D341Med (cell line): ENCODE measurements around the gene PTRHD1.

Experiments
- DNase-seq: peaks from one replicate; pipeline ENCODE4 v3.0.0; 2012; ENCODE audit warnings: low spot score

PTRHD1 gene

DNA sequence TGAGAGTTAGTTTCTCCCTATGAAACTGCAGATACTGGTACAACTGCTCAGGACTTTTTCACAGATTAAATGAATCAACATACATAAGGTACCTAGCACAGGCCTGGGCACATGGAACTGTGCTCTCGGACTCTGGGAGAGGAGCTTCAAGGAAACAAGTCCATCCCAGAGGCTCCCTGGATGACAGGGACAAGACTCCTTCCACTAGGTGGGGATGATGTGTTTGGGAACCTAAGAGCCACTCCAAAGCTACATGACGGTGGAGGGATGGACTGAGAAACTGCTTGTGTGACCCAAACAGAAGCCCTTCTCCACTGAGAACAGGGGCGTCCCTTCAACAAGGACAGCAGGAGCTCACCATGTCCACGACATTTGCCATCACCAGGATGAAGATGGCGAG lies 37.2 kb upstream of the PTRHD1 start:
- no peak for DNase-seq

DNA sequence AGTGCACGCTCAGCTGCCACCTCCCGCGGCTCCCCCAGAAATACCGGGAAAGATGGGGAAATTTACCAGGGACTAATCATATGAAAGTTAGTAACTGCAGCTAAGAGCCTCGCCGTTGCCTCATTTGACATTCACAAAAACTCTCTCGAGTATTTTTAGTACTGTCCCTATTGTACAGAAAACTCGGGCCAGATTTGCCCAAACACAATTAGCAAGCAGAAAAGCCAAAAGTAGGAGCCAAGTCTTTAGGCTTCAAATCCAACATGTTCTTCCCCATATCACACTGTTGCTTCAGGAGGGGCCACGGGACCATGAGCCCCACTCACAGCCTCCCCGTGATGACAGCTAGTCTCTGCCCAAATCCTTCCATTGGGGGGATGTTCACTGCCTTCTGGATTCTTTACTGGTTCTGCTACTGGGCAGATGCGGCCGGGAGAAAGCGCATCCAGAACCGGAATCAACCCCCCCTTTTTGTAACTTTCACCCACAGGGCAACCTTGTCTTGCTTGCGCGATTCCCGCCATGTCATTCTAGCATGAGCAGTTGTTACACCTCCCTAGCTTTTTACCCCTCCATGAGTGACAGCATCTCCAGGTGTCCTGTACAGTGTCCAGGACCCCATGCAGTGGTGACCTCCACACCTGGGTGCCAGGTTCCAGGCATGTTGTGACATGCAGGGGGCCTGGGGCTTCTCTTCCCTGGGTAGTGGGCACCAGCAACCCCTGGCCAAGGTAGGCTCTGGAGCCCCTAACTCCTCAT lies 35.2 kb upstream of the PTRHD1 start:
- DNase-seq, result no peak

DNA sequence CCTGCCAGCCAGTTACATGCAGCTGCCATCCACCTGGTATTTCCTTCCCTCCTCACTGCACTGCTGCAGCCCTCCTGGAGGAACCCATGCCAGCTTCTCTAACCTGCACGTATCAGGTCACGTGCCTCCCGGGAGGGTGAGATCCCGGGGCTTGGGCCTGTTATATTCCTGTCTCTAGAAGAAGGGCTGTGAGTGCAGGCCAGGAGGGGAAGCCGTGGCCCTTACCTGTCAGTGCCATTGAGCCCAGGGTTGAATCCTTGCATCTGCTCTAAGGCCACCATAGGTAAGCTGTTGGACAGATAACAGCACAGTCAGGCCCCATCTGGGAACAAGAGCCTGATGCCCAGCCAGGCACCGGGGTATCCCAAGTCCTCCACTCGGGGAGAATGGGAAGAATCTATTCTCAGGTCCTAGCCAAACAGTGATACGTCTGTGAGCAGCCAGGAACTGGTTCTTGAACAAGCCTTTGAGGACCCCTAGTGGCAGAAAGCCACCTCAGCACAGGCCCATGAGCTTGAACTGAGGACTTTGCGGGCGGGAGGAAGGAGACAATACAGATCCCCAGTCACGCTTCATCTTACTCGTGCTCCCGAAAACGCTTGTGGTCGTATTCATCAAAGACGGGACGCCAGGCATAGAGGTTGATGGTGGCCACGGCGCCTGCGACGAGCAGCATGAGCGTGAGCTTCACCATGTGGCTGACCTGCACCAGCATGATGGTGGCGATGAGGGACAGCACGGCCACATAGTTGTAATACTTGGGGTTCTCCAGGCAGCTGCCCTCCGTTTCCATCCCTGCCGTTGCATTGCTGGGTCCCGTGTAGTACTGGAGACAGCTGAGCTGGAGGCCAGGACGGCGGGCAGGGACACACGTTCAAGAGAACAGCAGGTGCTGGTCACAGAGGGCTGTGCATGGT lies 34.4 kb upstream of the PTRHD1 start:
- DNase-seq, result peak; percentile 84

DNA sequence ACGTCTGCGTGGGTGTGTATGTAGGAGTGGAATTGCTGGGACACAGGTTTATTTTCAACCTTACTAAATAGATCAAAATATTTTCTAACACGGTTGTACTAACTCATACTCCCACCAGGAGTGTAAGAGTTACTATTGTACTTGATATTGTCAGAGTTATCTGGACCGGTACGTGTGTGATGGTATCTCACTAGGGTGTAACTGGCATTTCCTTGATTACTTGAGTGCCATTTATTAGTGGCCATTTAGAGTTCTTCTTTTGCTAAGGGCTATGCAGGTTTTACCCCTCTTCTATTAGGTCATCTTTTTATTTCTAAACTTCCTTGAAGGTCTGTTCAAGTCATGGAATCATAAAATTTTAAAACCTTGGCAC lies 33.6 kb upstream of the PTRHD1 start:
- DNase-seq, result no peak

DNA sequence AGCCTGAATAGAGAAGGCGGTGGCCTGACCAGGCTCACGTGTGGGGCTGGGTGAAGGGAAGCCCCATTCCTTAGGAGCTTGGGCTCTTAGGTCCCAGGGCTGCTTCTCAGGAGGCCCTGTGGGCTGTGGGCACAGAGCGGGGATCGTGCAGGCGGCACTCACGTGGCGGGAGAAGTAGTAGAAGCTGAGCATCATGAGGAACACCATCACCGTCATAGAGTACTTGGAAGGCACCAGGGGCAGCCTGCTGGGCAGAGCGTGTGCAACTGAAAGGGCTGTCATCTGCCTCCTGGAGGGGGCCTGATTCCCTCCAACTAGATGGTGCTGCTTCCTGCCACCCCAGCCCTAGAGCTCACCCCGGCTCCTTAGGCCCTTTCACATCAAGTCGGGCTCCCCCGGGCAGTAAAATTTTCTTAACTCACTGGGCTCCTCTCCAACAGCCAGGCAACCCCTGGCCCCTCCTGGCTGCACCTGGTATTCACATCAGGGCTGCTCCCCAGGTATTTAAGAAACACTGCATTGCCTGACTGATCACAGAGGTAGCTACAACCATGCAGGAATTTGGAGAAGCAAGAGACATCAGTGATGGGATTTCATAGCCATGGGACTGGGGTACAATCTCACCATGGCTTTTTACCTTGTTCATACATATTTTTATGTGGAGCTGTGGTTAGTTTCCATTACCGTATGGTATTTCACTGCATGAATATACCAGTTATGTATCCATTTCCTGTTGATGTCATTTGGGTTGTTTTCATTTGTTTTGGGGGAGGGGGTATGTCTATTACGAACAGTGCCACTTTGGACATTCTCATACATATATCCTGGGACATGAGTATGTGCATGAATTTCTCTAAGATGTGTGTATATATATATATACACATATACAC lies 32.9 kb upstream of the PTRHD1 start:
- DNase-seq, result peak; percentile 21

DNA sequence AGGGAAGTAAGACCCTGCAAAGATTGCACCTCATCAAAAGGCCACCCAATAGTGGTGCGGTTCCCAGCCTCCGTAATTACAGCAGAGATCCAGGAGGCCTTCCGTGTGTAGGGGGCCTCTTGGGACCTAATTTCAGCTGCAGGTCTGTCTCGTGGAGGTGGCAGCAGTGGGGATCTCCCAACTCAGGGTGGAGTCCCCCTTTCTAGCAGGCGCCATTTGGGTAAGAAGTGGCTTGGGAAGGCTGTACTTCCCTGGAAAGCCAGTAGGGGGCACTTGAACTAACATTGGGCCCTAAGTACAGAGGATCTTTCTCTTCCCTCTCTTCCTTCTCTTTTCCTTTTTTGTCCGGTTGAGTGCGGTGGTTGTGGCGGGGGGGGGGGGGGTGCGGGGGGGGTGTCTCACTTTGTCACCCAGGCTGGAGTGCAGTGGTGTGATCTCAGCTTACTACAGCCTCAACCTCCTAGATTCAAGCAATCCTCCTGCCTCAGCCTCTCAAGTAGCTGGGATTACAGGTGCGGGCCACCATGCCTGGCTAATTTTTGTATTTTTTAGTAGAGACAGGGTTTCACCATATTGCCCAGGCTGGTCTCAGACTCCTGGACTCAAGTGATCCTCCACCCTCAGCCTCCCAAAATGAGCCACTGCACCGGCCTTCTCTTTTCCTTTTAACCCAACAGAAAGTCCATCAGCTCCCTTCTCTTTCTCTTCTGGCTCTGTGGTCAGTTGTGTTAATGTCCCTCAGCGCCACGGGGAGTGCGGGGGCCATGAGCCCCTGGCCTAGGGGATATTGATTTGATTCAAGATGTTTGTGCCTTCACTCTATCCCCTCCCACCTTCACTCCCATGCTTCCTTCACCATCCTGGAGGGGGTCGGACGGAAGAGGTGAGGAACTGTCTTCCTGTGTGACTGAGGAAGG lies 32.0 kb upstream of the PTRHD1 start:
- DNase-seq, result peak; percentile 43

DNA sequence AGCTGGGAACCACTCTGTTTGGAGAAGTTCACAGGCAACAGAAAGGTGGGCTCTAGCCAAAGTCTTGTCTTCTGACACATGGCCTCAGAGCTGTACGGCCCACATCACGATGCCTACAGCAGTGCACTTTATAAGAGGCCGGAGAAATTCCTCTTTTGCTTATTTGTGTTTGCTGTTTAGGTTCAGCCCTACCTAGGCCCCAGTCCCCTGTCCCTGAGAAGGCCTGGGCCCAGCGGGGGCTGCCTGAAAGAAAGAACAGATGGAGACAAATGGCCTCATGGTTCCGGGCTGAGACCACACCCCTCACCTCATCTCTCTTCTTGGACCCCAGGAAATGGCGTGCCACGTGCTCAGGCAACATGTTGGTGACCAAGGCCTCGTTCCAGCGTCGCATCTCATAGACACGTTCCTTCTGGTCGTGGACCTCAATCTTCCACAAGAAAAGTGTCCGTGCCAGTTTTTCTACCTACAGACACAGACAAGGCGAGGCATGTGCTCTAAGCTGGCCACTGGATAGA lies 30.9 kb upstream of the PTRHD1 start:
- no peak for DNase-seq

DNA sequence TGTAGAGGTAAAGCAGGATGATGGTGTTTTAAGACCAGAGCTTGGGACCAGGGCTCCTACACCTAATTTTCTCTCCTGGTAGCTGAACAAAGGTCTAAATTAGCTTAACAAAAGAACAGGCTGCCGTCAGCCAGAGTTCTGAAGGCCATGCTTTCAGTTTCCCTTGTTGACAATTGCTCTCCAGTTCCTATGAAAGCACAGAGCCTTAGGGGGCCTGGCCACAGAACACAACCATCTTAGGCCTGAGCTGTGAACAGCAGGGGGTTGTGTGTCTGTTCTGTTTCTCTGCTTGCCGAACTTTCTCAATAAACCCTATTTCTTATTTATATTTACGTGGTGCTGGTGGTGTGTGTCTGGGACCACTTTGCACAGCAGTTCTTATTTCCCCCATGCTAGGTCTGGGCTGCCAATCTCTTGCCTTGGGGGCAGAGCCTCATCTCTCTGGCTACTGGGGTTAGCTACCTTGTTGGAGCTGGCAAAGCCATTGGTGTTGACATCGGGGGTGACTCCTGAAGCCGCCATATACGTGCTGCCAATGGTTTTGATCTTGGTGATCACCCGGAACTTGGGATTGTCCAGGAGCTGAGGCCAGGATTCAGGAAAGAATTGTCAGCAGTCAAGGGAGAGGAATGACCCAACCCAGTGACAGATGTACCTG lies 29.0 kb upstream of the PTRHD1 start:
- DNase-seq, result no peak

DNA sequence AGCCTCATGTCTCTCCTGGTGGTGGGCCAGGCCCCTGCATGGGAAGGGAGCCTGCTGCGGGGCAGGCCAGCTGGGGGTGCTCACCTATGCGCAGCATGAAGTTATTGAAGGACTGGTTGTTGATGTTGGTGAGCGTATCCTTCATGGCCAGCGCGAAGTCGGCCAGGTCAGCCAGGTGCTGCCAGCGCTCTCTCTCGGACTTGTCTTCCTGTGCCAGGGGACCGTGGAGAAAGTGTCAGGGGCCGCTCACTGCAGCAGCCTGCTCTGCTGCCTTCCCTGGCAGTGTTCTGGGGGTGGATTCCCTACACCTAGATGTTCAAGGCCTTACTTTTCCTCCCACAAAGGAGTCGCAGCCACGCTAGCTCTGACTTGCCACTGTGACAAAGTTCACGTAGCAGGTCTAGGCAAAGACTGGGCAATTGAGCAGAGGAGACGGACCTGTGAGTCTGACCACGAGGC lies 28.3 kb upstream of the PTRHD1 start:
- DNase-seq, result no peak

DNA sequence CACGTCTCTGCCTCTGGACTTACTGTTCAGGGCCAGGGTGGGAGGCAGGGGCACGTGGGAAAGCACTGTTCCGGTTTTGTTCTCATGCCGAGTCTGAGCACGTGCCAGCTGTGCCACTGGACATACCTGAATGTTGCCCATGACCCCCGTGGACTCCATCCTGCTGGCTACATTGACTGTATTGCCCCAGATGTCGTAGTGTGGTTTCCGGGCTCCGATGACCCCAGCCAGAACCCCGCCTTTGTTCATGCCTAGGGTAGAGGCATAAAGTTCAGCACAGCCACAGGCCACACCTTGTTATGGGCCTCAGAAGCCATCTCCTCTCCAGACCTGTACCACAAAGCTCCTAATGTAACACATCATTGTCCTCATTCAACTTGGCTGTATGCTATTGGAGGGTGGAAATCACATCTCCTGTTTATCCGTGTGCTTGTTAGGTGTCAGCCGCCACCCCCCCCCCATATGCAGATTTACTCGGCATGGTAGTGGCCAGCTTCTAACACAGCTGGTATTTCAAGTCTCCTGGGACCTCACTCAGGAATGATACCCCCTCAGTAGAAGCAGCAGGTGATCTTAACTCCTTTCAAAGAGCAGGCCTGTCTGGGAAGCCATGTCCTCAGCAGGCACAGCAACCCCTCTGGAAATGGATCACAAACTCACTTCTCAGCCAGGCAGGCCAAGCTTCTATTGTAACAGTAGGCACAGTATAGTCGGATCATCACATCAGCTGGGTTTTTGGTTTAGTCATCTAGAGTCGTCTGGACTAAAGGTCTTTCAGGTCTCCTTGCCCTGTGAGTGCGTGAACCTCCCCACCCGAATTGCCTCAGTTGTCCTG lies 27.6 kb upstream of the PTRHD1 start:
- no peak for DNase-seq

DNA sequence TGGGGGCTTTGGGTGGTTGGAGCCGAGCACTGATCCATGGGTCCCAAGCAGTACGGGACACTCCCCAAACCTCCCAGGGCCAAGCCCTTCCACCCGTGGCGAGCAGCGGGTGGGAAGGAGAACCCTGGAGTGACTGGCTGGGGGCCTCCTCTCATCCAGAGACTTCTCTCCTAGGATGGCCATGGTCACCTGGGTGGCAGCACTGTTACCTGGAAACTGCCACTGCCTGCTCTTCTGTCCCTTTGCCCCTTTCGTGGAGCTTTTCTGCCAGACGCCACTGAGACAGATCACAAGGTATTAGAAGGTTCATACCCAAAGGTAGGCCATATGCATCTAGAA lies 27.0 kb upstream of the PTRHD1 start:
- no peak for DNase-seq

DNA sequence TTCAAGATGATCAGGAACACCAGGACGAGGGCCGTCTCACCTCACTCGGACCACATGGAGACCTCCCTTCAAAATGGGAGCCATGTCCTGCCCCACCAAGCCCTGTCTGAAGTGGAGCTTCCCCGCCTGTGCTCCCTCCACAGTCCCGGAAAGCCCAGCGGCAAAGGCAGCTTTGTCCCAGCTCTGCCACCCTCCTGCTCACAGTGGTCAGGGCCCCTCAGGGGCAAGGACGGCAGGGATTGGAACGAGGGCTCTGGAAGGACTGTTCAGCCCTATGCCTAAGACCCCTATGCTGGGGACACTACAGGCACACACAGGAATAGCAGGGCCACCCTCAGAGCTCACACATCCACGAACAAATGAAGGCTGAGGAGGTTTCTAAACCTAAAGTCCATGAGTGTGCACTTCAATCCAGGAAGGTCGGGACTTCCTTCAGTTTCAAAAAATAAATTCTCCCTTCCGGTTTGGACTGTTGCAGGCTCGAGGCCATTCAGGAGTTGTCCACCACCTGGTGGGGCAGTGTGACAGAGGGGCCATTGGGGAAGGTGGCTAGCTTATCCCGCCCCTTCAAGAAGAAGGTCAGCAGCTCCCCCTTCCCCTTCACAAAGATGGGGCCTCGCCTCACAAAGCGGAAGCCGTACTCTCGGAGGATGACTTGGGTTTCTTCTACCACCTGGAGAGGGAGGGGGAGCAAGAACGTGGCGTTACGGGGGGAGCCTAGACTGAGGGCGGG lies 26.4 kb upstream of the PTRHD1 start:
- peak; percentile 15 for DNase-seq

DNA sequence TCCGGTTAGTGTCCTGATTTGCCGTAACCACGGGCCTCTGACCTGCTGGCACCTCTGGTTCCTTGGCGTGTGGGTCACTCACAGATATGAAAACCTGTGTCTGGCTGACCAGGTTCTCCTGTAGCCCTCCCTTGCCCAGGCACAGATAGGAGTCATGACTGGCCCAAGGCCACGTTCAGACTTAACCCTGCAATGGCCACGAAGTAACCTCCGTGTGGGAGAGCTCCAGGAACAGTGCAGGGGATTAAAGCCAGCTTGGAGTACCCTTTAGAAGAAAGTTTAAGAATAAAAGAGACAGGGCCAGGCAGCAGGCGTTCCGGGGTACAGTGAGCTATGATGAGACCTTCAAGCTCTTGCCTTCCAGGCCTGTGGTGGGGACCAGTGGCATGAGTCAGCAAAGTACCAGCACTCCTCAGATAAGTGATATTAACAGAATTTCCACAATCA lies 25.6 kb upstream of the PTRHD1 start:
- no peak for DNase-seq

DNA sequence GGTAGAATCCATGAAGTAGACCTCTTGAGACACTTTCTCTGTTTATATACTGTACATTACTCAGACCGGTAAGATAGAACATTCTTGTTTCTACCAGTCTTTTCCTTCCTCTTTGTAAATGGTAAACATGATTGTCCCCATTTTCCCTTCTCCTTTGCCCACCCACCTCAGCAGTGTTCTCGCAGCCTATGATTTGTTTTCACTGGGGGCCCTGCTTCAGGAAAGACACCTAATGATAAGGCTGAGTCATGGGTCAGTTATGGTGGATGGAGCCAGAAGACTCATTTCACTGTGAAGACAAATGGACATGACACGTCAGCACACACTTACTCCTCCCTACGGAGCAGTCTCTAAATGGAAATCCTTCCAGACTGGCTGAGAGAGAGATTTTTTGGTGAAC lies 23.7 kb upstream of the PTRHD1 start:
- DNase-seq, result no peak

DNA sequence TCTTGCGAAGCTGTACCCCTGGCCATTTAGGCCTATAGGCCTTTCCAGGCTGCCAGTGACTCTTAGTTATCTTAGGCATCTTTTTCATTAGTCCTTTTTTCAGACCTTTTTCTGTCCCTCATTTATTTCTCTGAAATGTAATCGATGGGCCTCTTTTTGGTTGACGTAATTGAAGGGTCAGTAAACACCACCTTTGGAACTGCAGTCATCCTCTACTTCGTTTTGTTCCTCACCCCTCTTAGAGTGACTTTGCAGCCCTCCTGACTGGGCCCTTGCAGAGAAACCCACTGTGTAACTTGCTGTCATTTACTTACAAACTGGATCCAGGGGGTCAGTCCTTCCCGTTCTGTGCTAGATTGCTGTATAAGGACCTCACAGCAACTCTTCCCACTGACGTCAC lies 23.2 kb upstream of the PTRHD1 start:
- no peak for DNase-seq

DNA sequence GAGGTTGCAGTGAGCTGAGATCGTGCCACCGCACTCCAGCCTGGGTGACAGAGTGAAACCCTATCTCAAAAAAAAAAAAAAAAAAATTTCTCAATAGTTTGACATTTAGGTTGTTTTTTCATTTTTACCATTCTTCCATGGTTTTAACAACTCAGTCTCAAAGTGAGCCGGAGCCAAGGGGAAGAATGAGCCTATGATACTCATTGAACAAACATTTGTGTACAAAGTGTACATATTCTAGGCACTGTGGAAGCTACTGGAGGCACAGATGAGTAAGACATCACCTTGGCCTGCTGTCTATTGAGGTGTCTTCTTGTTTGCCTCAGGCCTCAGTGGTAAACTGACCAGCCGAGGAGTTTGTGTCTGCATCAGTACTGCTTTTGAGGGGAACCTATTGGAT lies 22.0 kb upstream of the PTRHD1 start:
- DNase-seq, result no peak

DNA sequence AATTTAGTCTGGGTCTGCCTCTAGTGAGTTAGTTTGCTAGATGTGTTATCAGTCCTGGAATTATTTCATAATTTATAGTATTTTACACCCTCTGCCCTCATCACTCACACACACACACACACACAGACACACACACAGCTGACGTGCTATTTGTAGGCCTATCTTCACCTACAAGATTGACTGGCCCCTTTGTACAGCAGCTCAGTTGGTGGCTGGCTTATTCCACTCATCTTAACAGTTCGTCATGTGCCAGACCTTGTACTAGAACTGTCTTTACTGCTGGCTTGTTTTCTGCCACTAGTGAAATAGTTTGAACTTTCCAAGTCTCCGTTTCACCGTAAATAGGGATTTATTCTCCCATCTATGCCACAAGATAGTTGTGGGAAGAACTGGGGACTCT lies 21.3 kb upstream of the PTRHD1 start:
- DNase-seq, result no peak

DNA sequence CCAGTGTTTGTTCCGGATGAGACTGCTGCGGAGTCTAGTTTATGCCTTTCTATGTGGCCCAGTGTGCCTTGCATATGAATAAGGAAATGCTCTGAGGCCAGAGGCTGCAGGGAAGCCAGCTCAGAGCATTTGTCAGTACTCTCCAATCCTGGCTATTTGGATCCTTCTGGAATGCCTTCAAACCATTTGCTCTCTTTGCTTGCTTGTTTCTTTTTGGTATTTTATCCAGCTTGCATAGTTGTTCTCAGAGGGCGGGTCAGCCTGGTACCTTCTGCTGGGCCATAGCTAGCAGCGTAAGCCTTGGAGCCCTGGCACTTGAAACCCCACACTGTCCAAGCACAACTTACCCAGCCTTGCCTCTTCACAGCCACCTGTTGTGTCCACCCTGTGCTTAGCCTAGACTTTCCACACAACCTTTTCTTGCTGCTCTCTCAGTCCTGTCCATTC lies 20.5 kb upstream of the PTRHD1 start:
- DNase-seq, result no peak
